ENCODE results near the gene CCDC159. TPM values are rescaled to one million over a fixed set of nuclear protein-coding genes. Genes with fewer than 3 reads are reported as not detected.
"Not testable (repeated sequence)": the region's sequence is repeated elsewhere in the genome, so short reads cannot be mapped to it uniquely, and the experiment has no call there.

Gene CCDC159
- polyA plus RNA-seq, 1 of the 3 experiments (the other 2 are of a cell fraction): 25.2 TPM

DNA sequence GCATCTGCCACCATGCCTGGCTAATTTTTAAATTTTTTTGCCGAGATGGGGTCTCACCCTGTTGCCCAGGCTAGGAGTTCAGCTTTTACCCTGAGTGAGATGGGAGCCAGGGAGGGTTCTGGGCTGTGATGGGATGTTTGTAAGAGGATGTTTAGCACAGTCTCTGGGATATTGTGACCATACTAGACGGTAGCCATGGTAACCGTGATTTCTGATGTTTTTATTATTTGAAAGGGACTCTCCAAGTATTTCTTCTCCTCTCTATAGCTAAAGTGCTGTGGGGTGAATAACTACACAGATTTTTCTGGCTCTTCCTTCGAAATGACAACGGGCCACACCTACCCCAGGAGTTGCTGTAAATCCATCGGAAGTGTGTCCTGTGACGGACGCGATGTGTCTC lies 40.0 kb upstream of the CCDC159 start:
- Histone ChIP-seq H3K4me3 (ENCODE audit: low read depth in 2 of 2, low read length in 1 of 2) (no peak overlapping the region), H3K79me2 (ENCODE audit: insufficient read depth) (no peaks in the 10 kb centered on the region), H3K36me3 (replicated peaks in 1 of 2; ENCODE audit: control insufficient read depth in 1 of 2, insufficient read depth in 2 of 2, low read length in 1 of 2) (no peaks in the 10 kb centered on the region), H3K4me2 (no peak overlapping the region), H3K9me3 (no peaks in the 10 kb centered on the region), H3K27ac (ENCODE audit: low read depth in 2 of 2, low read length in 1 of 2) (no peak overlapping the region), H3K9me2 (no peaks in the 10 kb centered on the region), H2AFZ (ENCODE audit: low read depth) (no peak overlapping the region), H3F3A (replicated peaks; ENCODE audit: insufficient read depth) (no peaks in the 10 kb centered on the region), H4K20me1 (ENCODE audit: insufficient read depth) (no peaks in the 10 kb centered on the region), H3K27me3 (ENCODE audit: insufficient read depth) (no peaks in the 10 kb centered on the region), H3K4me1 (ENCODE audit: control insufficient read depth in 1 of 2, insufficient read depth in 2 of 2, low read depth in 1 of 2, low read length in 1 of 2) (no peaks in the 10 kb centered on the region), H3K9ac (no peak overlapping the region)
- no peak for DNase-seq
- CTCF ChIA-PET: interaction anchor here (0.7 to 3.6 kb wide), 4 partner anchors 11 to 230 kb away, joined by 3 to 20 read pairs (median 3); partner anchors contain the start of gene TSPAN16
- POLR2A ChIA-PET: no interaction called here
- no peak for TF ChIP-seq TEAD4 (IDR thresholded peaks at IDR 0.05; ENCODE audit: borderline replicate concordance, insufficient read depth)
- TF ChIP-seq NRF1 (IDR thresholded peaks at IDR 0.05; ENCODE audit: low read depth, low read length): no peak
- TF ChIP-seq MEF2A (IDR thresholded peaks at IDR 0.05; ENCODE audit: borderline replicate concordance, low read depth): no peak
- TF ChIP-seq, protein P1, sequence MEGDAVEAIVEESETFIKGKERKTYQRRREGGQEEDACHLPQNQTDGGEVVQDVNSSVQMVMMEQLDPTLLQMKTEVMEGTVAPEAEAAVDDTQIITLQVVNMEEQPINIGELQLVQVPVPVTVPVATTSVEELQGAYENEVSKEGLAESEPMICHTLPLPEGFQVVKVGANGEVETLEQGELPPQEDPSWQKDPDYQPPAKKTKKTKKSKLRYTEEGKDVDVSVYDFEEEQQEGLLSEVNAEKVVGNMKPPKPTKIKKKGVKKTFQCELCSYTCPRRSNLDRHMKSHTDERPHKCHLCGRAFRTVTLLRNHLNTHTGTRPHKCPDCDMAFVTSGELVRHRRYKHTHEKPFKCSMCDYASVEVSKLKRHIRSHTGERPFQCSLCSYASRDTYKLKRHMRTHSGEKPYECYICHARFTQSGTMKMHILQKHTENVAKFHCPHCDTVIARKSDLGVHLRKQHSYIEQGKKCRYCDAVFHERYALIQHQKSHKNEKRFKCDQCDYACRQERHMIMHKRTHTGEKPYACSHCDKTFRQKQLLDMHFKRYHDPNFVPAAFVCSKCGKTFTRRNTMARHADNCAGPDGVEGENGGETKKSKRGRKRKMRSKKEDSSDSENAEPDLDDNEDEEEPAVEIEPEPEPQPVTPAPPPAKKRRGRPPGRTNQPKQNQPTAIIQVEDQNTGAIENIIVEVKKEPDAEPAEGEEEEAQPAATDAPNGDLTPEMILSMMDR (IDR thresholded peaks at IDR 0.05): no peak
- TF ChIP-seq, protein P2, sequence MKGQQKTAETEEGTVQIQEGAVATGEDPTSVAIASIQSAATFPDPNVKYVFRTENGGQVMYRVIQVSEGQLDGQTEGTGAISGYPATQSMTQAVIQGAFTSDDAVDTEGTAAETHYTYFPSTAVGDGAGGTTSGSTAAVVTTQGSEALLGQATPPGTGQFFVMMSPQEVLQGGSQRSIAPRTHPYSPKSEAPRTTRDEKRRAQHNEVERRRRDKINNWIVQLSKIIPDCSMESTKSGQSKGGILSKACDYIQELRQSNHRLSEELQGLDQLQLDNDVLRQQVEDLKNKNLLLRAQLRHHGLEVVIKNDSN (IDR thresholded peaks at IDR 0.05; ENCODE audit: borderline replicate concordance, low read depth): no peak
- TF ChIP-seq YY1 (IDR thresholded peaks at IDR 0.05; ENCODE audit: low read depth): no peak
- no peak for TF ChIP-seq SMC3 (IDR thresholded peaks at IDR 0.05; ENCODE audit: low read depth, low read length)
- WGBS (ENCODE audit: low lambda C conversion rate): 70% methylated on average over 9 of the region's 9 CpGs

DNA sequence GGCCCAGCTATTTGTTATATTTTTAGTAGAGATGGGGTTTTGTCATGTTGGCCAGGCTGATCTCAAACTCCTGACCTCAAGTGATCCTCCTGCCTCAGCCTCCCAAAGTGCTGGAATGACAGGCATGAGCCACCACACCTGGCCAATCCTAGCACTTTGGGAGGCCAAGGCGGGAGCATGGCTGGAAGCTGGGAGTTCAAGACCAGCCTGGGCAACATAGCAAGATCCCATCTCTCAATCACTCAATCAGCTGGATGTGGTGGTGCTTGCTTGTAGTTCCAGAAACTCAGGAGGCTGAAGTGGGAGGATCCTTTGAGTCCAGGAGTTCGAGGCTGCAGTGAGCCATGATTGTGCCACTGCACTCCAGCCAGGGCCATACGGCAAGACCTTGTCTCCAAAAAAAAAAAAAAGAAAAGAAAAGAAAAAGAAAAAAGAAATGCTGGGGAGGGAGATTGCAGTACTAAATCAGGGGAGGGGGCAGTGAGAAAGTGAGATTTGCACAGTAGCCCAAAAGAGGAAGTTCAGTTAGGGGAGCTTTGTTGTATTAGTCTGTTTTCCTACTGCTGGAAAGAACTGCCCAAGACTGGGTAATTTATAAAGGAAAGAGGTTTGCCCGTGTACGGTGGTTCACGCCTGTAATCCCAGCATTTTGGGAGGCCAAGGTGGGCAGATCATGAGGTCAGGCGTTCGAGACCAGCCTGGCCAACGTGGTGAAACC lies 25.9 kb upstream of the CCDC159 start:
- DNase-seq, CTCF ChIA-PET: not testable (repeated sequence)
- POLR2A ChIA-PET: interaction anchor here (0.6 to 1.6 kb wide), 2 partner anchors 19 to 80 kb away, joined by 3 to 4 read pairs; partner anchors contain the start of gene RAB3D

More for the DNA sequence above, 25.9 kb upstream of the CCDC159 start:
- H3K4me3 ChIP-seq (ENCODE audit: low read depth in 2 of 2, low read length in 1 of 2); H2AFZ ChIP-seq (ENCODE audit: low read depth); H3K79me2 ChIP-seq (ENCODE audit: insufficient read depth); H4K20me1 ChIP-seq (ENCODE audit: insufficient read depth); H3K9me2 ChIP-seq; H3K4me2 ChIP-seq; H3K27me3 ChIP-seq (ENCODE audit: insufficient read depth); H3K36me3 ChIP-seq (replicated peaks in 1 of 2; ENCODE audit: control insufficient read depth in 1 of 2, insufficient read depth in 2 of 2, low read length in 1 of 2); H3K9ac ChIP-seq; H3K27ac ChIP-seq (ENCODE audit: low read depth in 2 of 2, low read length in 1 of 2); H3K9me3 ChIP-seq: not testable (repeated sequence)
- H3K4me1 ChIP-seq (ENCODE audit: control insufficient read depth in 1 of 2, insufficient read depth in 2 of 2, low read depth in 1 of 2, low read length in 1 of 2): peaks cover 9 to 19% of the 10 kb centered on the region in 2 experiments
- peaks cover 11% of the 10 kb centered on the region for H3F3A ChIP-seq (replicated peaks; ENCODE audit: insufficient read depth)
- 85% methylated on average over 9 of the region's 9 CpGs for WGBS (ENCODE audit: low lambda C conversion rate)
